ENCODE measurements around the gene NEMP1. TPM values are rescaled to one million over a fixed set of nuclear protein-coding genes. Genes with fewer than 3 reads are reported as not detected.

Gene NEMP1
- total and polyA plus RNA-seq, 3 donors from 2014 or later = 15.9 to 18.2 (median 18.1) TPM

- no peaks in the 10 kb centered on the region for H3K27me3 ChIP-seq
- no peak for TF ChIP-seq CTCF (IDR thresholded peaks at IDR 0.05)
- no peak for TF ChIP-seq POLR2A (IDR thresholded peaks at IDR 0.05)
- peaks cover 12% of the 10 kb centered on the region for H3K4me1 ChIP-seq
- DNase-seq = peak; percentile 86
- no peaks in the 10 kb centered on the region for H3K36me3 ChIP-seq (ENCODE audit: low read depth, missing control alignments)
- intact Hi-C loops (cut with DNase I; ENCODE audit: low total_unique reads) = loop anchor here (5.0 kb wide), 1 partner anchor 43 kb away; no protein-coding TSS in a partner anchor
- WGBS, 2 donors = 2 to 7% methylated on average over 11 to 28 of the region's 28 CpGs
- H3K9me3 ChIP-seq = no peaks in the 10 kb centered on the region
- peak overlapping the region; percentile 96 to 99 for H3K27ac ChIP-seq
- H3K4me3 ChIP-seq = peak overlapping the region; percentile 67 to 71
Measured at GRCh38 chr12:57110104-57111030, 31.8 kb upstream of the NEMP1 start.

GRCh38 chr12:57109207-57110103, 30.9 kb upstream of the NEMP1 start:
- 49 to 57% methylated on average over 7 of the region's 7 CpGs for WGBS, 2 donors
- peaks cover 12% of the 10 kb centered on the region for H3K4me1 ChIP-seq
- H3K27me3 ChIP-seq = no peaks in the 10 kb centered on the region
- intact Hi-C loops (cut with DNase I; ENCODE audit: low total_unique reads) = loop anchor here (5.0 kb wide), 1 partner anchor 42 kb away; no protein-coding TSS in a partner anchor
- TF ChIP-seq POLR2A (IDR thresholded peaks at IDR 0.05) = no peak
- peak overlapping the region in 1 of 2 donors; percentile 67 for H3K4me3 ChIP-seq
- H3K36me3 ChIP-seq (ENCODE audit: low read depth, missing control alignments) = no peaks in the 10 kb centered on the region
- DNase-seq = no peak
- H3K27ac ChIP-seq = peak overlapping the region in 1 of 2 donors; percentile 99
- H3K9me3 ChIP-seq = no peaks in the 10 kb centered on the region

GRCh38 chr12:57107456-57108155, 29.0 kb upstream of the NEMP1 start:
- H3K27me3 ChIP-seq = no peaks in the 10 kb centered on the region
- DNase-seq = no peak
- H3K36me3 ChIP-seq (ENCODE audit: low read depth, missing control alignments) = no peaks in the 10 kb centered on the region
- no peak overlapping the region for H3K4me3 ChIP-seq
- H3K4me1 ChIP-seq = peaks cover 12% of the 10 kb centered on the region
- TF ChIP-seq POLR2A (IDR thresholded peaks at IDR 0.05) (no peak), CTCF (IDR thresholded peaks at IDR 0.05) (no peak)
- no peaks in the 10 kb centered on the region for H3K9me3 ChIP-seq
- H3K27ac ChIP-seq = no peak overlapping the region
- 76 to 85% methylated on average over 6 to 7 of the region's 7 CpGs for WGBS, 2 donors
- intact Hi-C loops (cut with DNase I; ENCODE audit: low total_unique reads) = no loop called here

GRCh38 chr12:57106021-57106708, 27.6 kb upstream of the NEMP1 start:
- WGBS, 2 donors = 76 to 82% methylated on average over 7 to 9 of the region's 9 CpGs
- no peaks in the 10 kb centered on the region for H3K36me3 ChIP-seq (ENCODE audit: low read depth, missing control alignments)
- no peak for DNase-seq

More at GRCh38 chr12:57106021-57106708, 27.6 kb upstream of the NEMP1 start:
- no peak for TF ChIP-seq POLR2A (IDR thresholded peaks at IDR 0.05)
- TF ChIP-seq CTCF (IDR thresholded peaks at IDR 0.05) = no peak
- Histone ChIP-seq H3K4me3 (no peak overlapping the region), H3K9me3 (no peaks in the 10 kb centered on the region), H3K27ac (no peak overlapping the region), H3K27me3 (no peaks in the 10 kb centered on the region), H3K4me1 (peaks cover 12% of the 10 kb centered on the region)
- intact Hi-C loops (cut with DNase I; ENCODE audit: low total_unique reads) = no loop called here

All from testis (tissue), 3 donors.